OCI-LY7 (cell line): ENCODE measurements around the gene PARD3B. TPM values are rescaled to one million over a fixed set of nuclear protein-coding genes. Genes with fewer than 3 reads are reported as not detected.

Experiments
- BruUV-seq: library from RNA; stranded (reverse); fragments of 400-500 nt; replicated peaks from 2 replicates; lab custom pipeline; 2021; lab: Mats Ljungman, UMichigan
- CTCF ChIA-PET: fragments of 300-600 bp; sonication (Branson Sonifier 250); formaldehyde crosslinking; loops from one replicate; lab custom pipeline; 2022; ENCODE audit warnings: antibody characterized with exemption; ENCODE audit not compliant: unreplicated experiment; lab: Charles Lee
- POLR2A ChIA-PET: fragments of 300-600 bp; sonication (Branson Sonifier 250); formaldehyde crosslinking; loops from one replicate; lab custom pipeline; 2022; ENCODE audit warnings: antibody characterized with exemption; lab: Charles Lee
- DNase-seq: peaks from one replicate; pipeline ENCODE4 v3.0.0-alpha.2; 2015; ENCODE audit warnings: low spot score
- H2AFZ ChIP-seq: fragments of 200-600 bp; sonication (generic), shearing (Covaris generic); 2 replicates; pipeline ENCODE4 v1.6.1; 2014; ENCODE audit warnings: mild to moderate bottlenecking, antibody characterized with exemption, low read length, moderate library complexity
- H3K27ac ChIP-seq: fragments of 200-600 bp; sonication (generic); 2 replicates; pipeline ENCODE4 v1.5.1; 2014; ENCODE audit warnings: mixed run types, low read depth, mild to moderate bottlenecking, moderate library complexity, low read length, inconsistent platforms; ENCODE audit not compliant: poor library complexity, severe bottlenecking
- H3K36me3 ChIP-seq: fragments of 200-600 bp; sonication (generic); 2 replicates; pipeline ENCODE4 v1.6.1; 2014; ENCODE audit warnings: mild to moderate bottlenecking, antibody characterized with exemption, low read length, moderate library complexity, mixed read lengths; ENCODE audit not compliant: insufficient read depth
- H3K4me1 ChIP-seq: fragments of 200-600 bp; sonication (generic); 2 replicates; pipeline ENCODE4 v1.5.1; 2014; ENCODE audit warnings: mild to moderate bottlenecking, low read length; ENCODE audit not compliant: insufficient read depth, poor library complexity, severe bottlenecking
- H3K4me2 ChIP-seq: fragments of 200-600 bp; sonication (generic); 2 replicates; pipeline ENCODE4 v1.6.1; 2014; ENCODE audit warnings: mild to moderate bottlenecking, low read length
- H3K4me3 ChIP-seq: fragments of 200-600 bp; sonication (generic); 2 replicates; pipeline ENCODE4 v1.5.1; 2014; ENCODE audit warnings: mild to moderate bottlenecking, low read depth, low read length; ENCODE audit not compliant: poor library complexity, severe bottlenecking
- H3K79me2 ChIP-seq: fragments of 200-600 bp; sonication (generic); 2 replicates; pipeline ENCODE4 v1.6.1; 2016; ENCODE audit warnings: low read depth, mild to moderate bottlenecking, low read length, moderate library complexity, mixed read lengths; ENCODE audit not compliant: insufficient read depth
- H3K9me2 ChIP-seq: fragments of 200-600 bp; sonication (generic); 2 replicates; pipeline ENCODE4 v1.6.1; 2016; ENCODE audit warnings: mild to moderate bottlenecking, low read length, mixed read lengths; ENCODE audit not compliant: insufficient read depth
- H3K9me3 ChIP-seq: fragments of 200-600 bp; sonication (generic); 2 replicates; pipeline ENCODE4 v1.6.1; 2014; ENCODE audit warnings: mild to moderate bottlenecking, mixed run types, low read length, mixed read lengths
- H4K20me1 ChIP-seq: fragments of 200-600 bp; sonication (generic); 2 replicates; pipeline ENCODE4 v1.6.1; 2014; ENCODE audit warnings: mild to moderate bottlenecking, antibody characterized with exemption, low read length, moderate library complexity, mixed read lengths; ENCODE audit not compliant: insufficient read depth
- CTCF ChIP-seq: fragments of 200-600 bp; sonication (generic); conservative IDR thresholded peaks from 2 replicates; pipeline ENCODE4 v1.5.1; 2014; ENCODE audit warnings: mild to moderate bottlenecking, antibody characterized with exemption, low read length, moderate library complexity, mixed read lengths
- EZH2phosphoT487 ChIP-seq: fragments of 200-600 bp; sonication (generic); IDR thresholded peaks from 2 replicates; pipeline ENCODE4 v1.6.1; 2018; ENCODE audit warnings: low read depth, borderline replicate concordance, mild to moderate bottlenecking, mixed run types, antibody characterized with exemption, low read length, moderate library complexity, mixed read lengths
- intact Hi-C: fragments of 100-400 bp; cut with micrococcal nuclease; formaldehyde crosslinking; loops from one replicate; pipeline ENCODE4 v1.10.0; 2022; ENCODE audit not compliant: unreplicated experiment
- total RNA-seq, 2 experiments: library from RNA; depleted of rRNA in 1 of 2; stranded (reverse); fragments of >200 nt in 1 of 2; shearing (Covaris generic) in 1 of 2; gene quantifications; 2 replicates each; pipeline ENCODE4 v1.2.3, GENCODE V29; 2014 to 2022

Gene PARD3B
- total RNA-seq, 2 experiments from 2014 or later: not detected

GRCh38 chr2:204665771-204666170 is 120.5 kb downstream of the PARD3B start:
- no peaks in the 10 kb centered on the region for H3K79me2 ChIP-seq
- H3K27ac ChIP-seq: no peak overlapping the region
- H3K9me2 ChIP-seq: no peaks in the 10 kb centered on the region
- no peak for DNase-seq
- no peaks in the 10 kb centered on the region for H3K9me3 ChIP-seq
- H2AFZ ChIP-seq: no peak overlapping the region
- intact Hi-C loops: no loop called here
- ChIA-PET CTCF (no interaction called here), POLR2A (interaction anchor here (0.7 kb wide), 1 partner anchor 8 kb away, joined by 4 read pairs; no protein-coding TSS in a partner anchor)
- H3K4me3 ChIP-seq: no peak overlapping the region
- no TSS peak for BruUV-seq
- no peaks in the 10 kb centered on the region for H4K20me1 ChIP-seq
- H3K4me1 ChIP-seq: no peaks in the 10 kb centered on the region
- no peak for TF ChIP-seq CTCF
- no peak for TF ChIP-seq EZH2phosphoT487
- H3K4me2 ChIP-seq: no peak overlapping the region
- no peaks in the 10 kb centered on the region for H3K36me3 ChIP-seq

GRCh38 chr2:204667990-204668389 is 122.7 kb downstream of the PARD3B start:
- no peaks in the 10 kb centered on the region for H3K36me3 ChIP-seq
- no peak overlapping the region for H2AFZ ChIP-seq
- no peaks in the 10 kb centered on the region for H4K20me1 ChIP-seq
- H3K4me3 ChIP-seq: no peak overlapping the region
- no peak overlapping the region for H3K4me2 ChIP-seq
- ChIA-PET POLR2A (no interaction called here), CTCF (no interaction called here)
- H3K9me2 ChIP-seq: no peaks in the 10 kb centered on the region
- TF ChIP-seq CTCF: no peak
- no peak for TF ChIP-seq EZH2phosphoT487
- no peaks in the 10 kb centered on the region for H3K9me3 ChIP-seq
- no peak for DNase-seq
- no TSS peak for BruUV-seq
- no peaks in the 10 kb centered on the region for H3K79me2 ChIP-seq
- no peak overlapping the region for H3K27ac ChIP-seq
- no peaks in the 10 kb centered on the region for H3K4me1 ChIP-seq
- intact Hi-C loops: no loop called here

- BruUV-seq: no TSS peak
- Histone ChIP-seq H3K79me2 (no peaks in the 10 kb centered on the region), H3K4me2 (no peak overlapping the region), H3K9me3 (no peaks in the 10 kb centered on the region), H3K4me3 (no peak overlapping the region), H3K36me3 (no peaks in the 10 kb centered on the region), H4K20me1 (no peaks in the 10 kb centered on the region), H3K4me1 (no peaks in the 10 kb centered on the region), H3K27ac (no peak overlapping the region), H3K9me2 (no peaks in the 10 kb centered on the region), H2AFZ (no peak overlapping the region)
- ChIA-PET CTCF (no interaction called here), POLR2A (interaction anchor here (0.9 kb wide), 1 partner anchor 9 kb away, joined by 3 read pairs; no protein-coding TSS in a partner anchor)
- intact Hi-C loops: no loop called here
- no peak for TF ChIP-seq EZH2phosphoT487
- TF ChIP-seq CTCF: no peak
- no peak for DNase-seq
Measured at GRCh38 chr2:204669382-204669781, 124.1 kb downstream of the PARD3B start.
